GM10266 (cell line): Measurements from ENCODE around the gene ARID1B.

Source experiments
- DNase-seq: peaks from one replicate; pipeline ENCODE4 v3.0.0; 2012; ENCODE audit errors: extremely low spot score
- TF ChIP-seq, protein P1 (sequence below): IDR thresholded peaks from 2 replicates; pipeline ENCODE4 v1.5.1; 2012; ENCODE audit warnings: mild to moderate bottlenecking, low read depth; ENCODE audit not compliant: control insufficient read depth, insufficient read depth; ENCODE audit errors: missing control alignments

The ARID1B gene

DNA sequence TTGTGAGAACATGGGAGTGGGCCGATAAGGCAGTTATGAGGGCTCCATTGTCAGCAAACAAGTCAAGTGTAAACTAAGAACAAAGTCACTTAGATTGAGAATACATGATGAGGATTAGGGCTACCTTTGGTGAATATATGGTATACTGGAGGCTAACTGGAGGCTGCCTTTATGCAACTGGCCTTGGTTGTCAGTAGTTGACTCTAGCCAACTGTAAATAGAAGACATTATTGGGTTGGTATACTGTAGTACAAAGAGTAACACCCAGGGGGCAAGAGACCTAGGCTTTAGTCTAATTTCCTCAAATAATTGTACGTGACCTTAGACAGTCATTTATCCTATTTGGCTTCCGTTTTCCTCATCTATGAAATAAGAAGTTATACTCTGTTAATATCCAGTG is 235.2 kb downstream of the ARID1B start:
- DNase-seq: no peak
- TF ChIP-seq, protein P1, sequence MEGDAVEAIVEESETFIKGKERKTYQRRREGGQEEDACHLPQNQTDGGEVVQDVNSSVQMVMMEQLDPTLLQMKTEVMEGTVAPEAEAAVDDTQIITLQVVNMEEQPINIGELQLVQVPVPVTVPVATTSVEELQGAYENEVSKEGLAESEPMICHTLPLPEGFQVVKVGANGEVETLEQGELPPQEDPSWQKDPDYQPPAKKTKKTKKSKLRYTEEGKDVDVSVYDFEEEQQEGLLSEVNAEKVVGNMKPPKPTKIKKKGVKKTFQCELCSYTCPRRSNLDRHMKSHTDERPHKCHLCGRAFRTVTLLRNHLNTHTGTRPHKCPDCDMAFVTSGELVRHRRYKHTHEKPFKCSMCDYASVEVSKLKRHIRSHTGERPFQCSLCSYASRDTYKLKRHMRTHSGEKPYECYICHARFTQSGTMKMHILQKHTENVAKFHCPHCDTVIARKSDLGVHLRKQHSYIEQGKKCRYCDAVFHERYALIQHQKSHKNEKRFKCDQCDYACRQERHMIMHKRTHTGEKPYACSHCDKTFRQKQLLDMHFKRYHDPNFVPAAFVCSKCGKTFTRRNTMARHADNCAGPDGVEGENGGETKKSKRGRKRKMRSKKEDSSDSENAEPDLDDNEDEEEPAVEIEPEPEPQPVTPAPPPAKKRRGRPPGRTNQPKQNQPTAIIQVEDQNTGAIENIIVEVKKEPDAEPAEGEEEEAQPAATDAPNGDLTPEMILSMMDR: no peak

DNA sequence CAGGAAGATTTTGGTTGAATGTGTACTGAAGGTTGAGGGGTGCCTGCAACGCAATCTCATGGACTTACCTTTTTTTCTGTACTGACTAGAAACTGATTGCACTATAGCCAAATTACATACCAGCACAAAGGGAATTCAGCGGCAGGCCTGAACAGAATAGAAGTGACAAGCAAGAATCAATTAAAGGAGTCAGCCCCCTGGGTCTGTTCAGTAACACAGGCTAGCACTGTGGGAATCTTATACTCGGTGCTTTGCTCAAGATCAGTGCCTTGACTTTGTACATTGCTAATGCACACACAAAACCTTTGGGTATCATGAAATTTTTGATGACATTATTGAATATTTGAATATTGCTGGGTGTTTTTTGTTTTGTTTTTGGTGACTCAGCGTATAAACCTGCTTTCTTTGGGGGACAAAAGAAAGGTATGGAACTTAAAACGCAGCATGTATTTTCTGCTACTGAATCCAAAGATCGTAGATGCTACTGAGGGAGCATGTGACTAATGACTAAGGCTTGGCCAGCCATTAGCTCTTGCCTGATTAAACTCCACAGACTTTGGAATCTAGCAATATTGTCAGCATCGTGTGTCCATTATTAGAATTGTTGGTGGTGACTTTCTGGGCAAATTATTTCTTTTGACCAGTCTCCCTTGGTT is 236.6 kb downstream of the ARID1B start:
- TF ChIP-seq, protein P1: no peak

DNA sequence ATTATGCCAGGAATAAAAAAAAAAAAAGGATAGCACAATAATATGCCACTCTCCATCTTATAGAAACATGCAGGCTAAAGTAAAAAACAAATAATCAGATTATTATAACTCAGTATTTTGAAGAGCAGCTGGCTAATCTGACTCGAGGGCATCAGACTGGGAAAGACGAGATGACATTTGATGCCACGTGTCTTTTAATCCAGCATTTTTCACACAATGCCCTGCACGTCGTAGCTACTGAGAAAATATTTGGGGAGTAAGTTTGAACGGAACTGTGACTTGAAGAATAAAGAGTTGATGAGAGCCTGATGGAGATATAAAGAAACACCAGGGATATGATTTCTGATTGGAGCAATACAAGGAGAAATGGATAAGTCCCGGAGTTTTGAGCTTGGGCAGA is 237.7 kb downstream of the ARID1B start:
- TF ChIP-seq, protein P1: no peak
- no peak for DNase-seq

More for the DNA sequence above, 236.6 kb downstream of the ARID1B start:
- DNase-seq: no peak

DNA sequence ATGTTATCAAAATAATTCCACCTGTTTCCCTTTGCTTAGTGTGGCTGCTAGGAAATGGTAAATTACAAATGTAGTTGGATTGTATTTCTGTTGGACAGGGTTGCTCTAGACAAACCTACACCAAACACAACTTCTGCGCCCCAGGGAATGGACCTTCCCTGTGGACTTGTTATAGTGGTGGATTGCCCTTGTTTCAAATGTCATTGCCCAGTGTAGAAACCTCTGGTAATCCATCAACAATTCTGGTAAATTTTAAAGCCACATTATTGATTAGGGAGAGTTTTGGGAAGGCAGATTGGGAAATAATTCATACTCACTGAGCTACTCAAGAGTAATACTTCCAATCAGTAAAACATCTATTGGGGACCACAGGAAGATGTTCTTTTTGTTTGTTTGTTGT is 239.8 kb downstream of the ARID1B start:
- no peak for DNase-seq
- TF ChIP-seq, protein P1: no peak

DNA sequence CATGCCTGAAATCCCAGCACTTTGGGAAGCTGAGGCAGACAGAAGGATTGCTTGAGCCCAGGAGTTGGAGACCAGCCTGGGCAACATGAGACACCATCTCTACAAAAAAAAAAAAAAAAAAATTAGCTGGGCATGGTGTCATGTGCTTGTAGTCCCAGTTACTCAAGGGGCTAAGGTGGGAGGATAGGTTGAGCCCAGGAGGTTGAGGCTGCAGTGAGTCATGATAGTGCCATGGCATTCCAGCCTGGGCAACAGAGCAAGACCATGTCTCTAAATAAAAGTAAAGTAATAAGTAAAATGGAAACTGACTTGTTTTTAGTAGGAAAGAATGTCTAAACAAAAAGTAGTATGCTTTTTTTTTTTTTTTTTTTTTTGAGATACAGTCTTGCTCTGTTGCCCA is 240.7 kb downstream of the ARID1B start:
- TF ChIP-seq, protein P1: no peak
- no peak for DNase-seq

DNA sequence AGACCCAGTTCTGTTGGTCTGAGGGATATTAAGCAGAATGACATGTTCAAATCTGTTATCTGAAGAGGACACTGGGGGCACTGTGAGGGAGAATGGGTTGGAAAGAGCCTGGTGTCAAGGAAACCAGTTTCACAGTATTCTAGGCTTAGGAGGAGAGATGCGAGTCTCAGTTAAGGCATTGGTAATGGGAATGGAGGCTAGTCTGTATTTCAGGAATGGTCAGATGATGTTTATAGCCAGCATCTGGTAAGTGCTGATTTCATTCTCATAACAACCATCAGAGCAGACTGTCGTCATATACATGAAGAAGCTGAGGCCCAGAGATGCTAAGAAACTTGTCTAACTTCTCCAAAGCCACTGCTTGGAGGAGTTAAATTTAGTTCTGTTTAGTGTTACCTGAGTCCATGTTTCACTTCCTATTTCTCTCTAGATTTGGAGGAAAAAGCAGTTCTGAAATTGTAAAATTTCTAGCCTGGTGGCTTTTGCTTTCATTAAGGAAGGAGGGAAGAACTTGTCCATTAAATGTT is 242.0 kb downstream of the ARID1B start:
- peak; percentile 25 for DNase-seq
- TF ChIP-seq, protein P1: peak; percentile 14

DNA sequence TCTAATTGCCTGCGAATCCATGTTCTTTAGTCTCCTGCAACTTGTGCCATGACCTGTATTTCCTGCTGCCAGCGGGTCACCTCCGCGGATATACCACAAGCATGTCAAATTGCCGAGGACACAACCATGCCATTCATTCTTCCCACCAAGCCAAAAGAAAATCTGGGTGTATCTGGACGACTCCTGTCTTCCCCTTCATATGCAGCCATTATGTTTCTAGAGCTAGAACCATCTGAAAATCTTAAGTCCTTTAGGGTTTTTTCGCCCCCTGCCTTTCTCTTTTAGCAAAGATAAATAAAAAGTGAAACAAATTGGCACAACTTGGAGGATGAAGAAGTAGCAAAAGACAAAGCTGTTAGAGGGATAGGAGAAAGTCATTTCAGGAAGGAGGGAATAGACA is 242.6 kb downstream of the ARID1B start:
- TF ChIP-seq, protein P1: peak; percentile 17
- peak; percentile 30 for DNase-seq
